NCI-H226 (cell line): ENCODE results near the gene DYNC1H1.
A peak's percentile ranks its signal among the peaks of the same experiment; 100 is the strongest.
"Not testable (repeated sequence)": the region's sequence is repeated elsewhere in the genome, so short reads cannot be mapped to it uniquely, and the experiment has no call there.

Source experiments
- DNase-seq: peaks from one replicate; pipeline ENCODE4 v3.0.0-alpha.2; 2015

DYNC1H1 gene

GRCh38 chr14:102074415-102074964 lies 110.1 kb downstream of the DYNC1H1 start:
- no peak for DNase-seq

- DNase-seq, result no peak
These were observed 110.8 kb downstream of the DYNC1H1 start for GRCh38 chr14:102075155-102075554.

DNA sequence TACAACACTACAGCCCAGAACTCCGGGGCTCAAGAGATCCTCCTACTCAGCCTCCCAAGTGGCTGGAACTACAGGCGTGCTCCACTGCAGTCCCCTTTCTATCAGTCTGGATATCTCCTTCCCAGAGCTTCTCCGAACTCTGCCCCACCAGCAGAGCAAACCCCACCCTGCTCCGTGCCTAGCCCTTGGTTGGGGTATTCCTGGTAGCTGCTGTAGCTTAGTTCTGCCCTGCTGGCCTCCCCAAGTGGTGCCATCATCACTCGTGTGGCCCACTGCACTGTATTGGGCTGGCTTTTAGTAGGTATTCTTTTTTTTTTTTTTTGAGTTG lies 113.0 kb downstream of the DYNC1H1 start:
- no peak for DNase-seq

DNA sequence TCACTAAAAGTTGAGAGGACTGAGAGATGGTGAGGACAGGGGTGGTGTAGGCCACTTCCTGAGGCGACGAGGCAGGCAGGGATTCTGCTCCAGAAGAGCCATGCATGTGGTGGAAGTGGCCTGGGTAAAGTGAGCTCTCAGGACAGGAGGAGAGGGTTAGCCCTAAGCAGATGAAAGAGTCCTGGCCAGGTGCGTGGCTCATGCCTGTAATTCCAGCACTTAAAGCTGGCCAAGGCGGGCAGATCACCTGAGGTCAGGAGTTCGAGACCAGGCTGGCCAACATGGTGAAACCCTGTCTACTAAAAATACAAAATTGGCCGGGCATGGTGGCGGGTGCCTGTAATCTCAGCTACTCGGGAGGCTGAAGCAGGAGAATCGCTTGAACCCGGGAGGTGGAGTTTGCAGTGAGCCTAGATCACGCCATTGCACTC lies 114.0 kb downstream of the DYNC1H1 start:
- DNase-seq, result not testable (repeated sequence)

DNA sequence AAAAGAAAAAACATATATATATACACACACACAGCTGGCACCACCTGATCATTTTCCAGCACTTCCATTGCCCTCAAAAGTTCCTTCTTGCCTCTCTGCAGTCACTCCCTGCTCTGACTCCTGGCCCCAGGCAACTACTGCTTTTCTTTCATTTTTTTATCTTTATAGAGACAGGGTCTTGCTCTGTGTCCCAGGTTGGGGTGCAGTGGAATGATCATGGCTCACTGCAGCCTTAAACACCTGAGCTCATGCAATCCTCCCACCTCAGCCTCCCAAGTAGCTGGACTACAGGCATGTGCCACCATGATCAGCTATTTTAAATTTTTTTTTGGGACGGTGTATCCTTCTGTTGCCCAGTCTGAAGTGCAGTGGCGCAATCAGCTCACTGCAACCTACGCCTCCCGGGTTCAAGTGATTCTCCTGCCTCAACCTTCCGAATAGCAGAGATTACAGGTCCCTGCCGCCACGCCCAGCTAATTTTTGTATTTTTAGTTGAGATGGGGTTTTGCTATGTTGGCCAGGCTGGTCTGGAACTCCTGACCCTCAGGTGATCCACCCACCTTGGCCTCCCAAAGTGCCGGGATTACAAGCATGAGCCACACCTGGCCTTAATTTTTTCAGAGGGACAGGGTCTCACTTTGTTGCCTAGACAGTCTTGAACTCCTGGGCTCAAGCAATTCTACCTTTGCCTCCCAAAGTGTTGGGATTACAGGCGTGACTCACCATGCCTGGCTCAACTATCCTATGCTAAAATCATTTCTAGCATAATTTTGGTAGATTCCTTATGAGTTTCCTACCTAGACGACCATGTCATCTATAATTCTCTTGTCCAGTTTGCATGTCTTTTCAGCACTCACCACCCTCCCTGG lies 114.7 kb downstream of the DYNC1H1 start:
- DNase-seq, result no peak

DNA sequence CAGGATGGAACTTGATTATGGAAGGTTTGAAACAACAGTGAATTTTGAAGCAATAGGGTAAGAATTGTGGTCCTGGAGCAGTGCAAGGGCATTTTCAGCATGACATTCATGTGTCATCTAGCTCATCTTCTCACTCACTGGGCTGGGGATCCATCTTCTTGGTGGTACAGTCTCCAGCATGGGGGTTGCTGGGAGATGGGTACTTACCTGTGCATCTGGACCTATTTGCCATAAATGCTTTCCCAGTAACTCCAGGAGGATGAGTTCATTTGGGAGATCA lies 115.3 kb downstream of the DYNC1H1 start:
- no peak for DNase-seq

DNA sequence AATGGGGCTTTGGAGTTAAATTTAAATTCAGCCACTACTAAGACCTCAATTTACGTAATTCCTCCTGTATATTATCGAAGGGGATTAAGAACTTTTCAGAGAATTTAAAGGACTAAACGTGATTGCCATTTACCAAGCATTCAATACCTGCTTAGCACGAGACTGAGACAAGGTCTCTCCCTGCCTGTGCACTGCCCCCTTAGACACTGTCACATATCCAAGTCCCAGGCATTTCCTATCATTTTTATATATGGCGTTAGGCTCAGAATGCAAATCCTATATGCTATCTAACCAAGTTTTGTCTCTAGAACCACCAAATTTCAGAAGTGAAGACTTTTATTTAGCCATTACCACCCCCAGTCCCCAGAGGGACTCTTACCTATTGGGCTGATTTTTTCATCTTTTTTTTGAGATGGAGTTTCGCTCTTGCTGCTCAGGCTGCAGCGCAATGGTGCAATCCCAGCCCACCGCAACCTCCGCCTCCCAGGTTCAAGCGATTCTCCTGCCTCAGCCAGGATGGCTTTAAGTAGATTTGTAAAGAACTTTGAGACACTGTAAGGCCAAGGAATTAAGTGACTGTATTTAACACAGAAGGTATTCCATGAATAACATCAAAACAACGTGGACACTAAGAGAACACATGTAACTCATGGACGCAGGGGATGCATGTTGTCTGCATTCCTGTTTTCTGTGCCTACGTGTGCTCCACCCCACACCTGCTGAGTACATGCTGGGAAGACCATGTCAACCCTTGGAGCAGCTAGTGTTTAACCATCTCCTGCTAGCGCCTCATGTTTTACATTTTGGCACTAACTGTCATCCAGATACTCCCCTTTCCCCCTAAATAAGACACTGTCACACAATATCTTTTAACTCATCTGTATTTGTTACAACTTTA lies 116.1 kb downstream of the DYNC1H1 start:
- no peak for DNase-seq

- DNase-seq, result no peak
These were observed 117.1 kb downstream of the DYNC1H1 start for GRCh38 chr14:102081231-102082080.

DNA sequence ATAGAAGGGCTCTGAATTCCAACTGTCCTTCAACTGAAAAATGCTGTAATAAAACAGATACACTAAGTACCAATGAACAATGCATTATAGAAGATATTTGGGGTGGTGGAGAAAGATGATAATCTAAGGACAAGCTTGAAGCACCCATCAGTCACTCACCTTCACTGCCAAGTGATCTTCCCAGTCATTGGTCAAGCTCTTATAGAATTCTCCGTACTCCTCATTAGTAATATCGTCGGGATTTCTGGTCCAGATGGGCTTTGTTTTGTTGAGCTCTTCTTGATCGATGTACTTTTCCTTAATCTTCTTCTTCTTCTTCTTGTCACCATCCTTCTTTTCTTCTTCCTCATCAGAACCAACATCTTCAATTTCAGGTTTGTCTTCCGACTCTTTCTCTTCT lies 120.1 kb downstream of the DYNC1H1 start:
- not testable (repeated sequence) for DNase-seq

DNA sequence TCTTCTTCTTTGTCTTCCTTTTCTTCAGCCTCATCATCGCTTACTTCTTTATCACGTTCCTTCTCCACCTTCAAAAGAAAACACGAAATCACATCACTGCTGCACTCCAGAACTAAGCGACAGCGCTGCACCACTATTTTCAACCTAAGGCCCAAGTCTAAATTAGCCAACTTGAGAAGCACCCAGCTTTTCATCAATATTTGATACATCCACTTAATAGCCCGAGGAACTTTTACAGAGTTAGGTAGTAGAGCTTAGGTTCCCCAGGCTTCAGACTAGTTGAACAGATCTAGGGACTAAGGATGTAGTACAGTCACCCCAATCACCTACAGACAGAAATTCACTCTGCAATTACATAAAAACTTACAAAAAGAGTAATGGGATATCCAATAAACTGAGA lies 120.6 kb downstream of the DYNC1H1 start:
- DNase-seq, result no peak

- no peak for DNase-seq
These were observed 121.1 kb downstream of the DYNC1H1 start for GRCh38 chr14:102085488-102085887.

- DNase-seq, result peak; percentile 19
These were observed 121.8 kb downstream of the DYNC1H1 start for GRCh38 chr14:102085948-102086708.

DNA sequence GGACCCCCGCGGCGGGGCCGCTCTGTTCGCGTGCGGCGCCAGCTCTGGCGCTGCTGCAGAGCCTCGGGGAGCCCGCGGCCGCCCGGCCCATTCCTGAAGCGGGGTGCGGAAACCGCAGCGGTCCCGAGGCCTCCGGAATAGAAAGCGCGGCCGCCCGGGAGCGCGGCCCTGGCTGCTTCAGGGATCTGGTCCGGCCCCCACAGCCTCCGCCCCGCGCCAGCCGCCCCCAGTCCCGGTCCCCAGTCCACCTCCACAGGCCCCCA lies 122.3 kb downstream of the DYNC1H1 start:
- DNase-seq, result no peak

DNA sequence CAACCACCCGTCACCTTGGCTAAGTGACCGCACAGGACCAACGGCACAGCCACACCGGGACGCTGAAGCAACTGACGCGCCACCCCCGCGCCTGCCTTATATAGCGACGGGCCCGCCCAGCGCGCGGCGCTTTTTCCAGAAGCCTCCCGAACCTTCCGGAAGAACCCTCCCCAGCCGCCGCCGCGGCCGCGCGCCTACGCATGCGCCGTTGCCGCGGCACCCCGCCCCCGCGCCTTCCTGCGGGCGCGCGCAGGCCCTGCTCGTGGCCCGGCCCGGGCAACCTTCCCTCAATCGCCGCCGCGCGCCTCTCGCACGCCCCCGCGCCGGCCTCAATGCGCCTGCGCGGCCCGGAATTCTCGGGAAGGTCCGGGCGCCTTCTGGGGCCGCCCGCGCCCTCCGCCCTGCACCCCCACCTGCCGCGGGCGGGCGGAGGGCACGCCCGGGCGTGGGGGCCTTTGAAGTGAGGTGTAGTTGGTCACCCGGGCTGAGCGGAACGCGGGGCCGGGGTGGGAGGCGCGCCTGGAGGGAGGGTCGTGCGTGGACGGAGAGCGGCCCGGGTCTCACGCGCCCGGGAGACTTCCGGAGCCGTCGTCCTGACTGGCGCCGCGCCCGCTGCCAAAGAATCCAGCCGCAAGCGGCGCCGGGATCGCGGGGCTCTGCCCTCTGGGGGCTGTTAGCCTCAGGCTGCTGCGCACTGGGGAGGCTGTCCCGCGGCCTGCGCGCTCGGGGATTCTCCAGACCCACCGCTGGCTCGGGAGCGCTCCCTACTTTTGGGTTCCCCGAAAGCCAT lies 122.8 kb downstream of the DYNC1H1 start, which contains the start of gene HSP90AA1:
TSS of gene HSP90AA1 (minus strand) at position 73 of the 790 bp plus-strand sequence. CDS start 666 bp downstream, outside the sequence.
- peak; percentile 87 for DNase-seq

- DNase-seq, result no peak
These were observed 123.3 kb downstream of the DYNC1H1 start for GRCh38 chr14:102087762-102088011.

DNA sequence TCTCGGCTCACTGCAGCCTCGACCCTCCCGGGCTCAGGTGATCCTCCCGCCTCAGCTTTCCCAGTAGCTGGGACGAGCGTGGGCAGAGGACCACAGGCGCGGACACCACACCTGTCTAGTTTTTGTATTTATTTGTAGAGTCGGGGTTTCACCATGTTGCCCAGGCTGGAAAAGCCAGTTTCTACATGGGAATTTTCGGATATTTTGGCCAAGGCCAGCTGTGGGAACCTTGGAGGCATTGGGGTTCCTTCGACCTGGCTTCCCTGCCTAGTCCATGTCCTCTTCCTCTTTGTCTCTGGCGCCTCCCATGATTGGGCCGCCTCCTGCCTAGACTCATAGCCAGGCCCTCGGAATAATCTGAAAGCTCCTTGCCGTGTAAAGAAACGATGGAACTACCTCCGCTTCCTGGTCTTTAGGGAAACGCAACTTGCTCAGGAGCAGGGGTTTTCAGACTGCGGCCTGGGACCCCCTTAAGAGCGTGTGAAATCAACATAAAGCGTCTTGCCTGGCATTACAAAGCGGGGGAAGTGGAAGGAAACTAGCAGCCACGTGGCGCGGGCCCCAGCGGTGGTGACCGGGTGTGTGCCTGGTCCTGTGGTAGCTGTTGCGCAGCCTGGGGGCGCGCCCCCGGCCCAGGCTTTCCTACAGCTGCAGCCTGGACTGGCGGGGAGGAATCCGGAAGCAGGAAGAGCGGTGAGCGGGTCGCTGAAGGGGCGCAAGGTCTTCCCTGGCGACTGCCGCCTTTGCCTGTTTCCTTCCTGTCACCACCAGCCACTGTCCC lies 123.8 kb downstream of the DYNC1H1 start:
- no peak for DNase-seq

- DNase-seq, result no peak
These were observed 125.4 kb downstream of the DYNC1H1 start for GRCh38 chr14:102089621-102090343.

DNA sequence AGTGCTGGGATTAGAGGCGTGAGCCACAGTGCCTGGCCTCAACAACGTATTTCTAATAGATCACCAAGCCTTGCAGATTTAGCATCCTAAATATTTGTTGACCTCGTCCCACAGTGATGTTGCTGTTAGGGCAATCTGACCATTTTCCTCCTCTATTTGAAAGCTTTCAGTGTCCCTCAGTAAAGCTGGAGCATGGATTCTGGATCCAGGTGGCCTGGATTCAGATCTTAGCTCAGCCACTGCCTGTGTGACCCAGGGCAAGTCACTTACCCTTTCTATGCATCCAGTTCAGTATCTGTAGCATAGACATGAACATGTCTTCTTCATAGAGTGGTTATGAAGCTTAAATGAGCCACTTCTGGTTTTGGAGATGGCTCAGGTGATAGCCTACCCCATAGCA lies 126.3 kb downstream of the DYNC1H1 start:
- DNase-seq, result no peak

DNA sequence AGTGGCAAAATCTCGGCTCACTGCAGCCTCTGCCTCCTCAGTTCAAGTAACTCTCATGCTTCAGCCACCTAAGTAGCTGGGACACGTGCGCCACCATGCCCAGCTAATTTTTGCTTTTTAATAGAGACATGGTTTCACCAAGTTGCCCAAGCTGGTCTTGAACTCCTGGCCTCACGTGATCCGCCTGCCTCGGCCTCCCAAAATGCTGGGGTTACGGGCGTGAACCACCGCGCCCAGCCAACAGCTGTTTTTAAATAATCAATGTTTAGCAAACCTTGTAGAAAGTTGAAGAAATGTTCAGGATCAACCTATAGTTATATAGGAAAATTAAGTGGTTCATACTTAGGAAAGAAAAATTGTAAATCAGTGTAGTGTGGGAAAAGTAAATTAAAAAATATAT lies 128.4 kb downstream of the DYNC1H1 start:
- DNase-seq, result no peak

- DNase-seq, result no peak
These were observed 129.7 kb downstream of the DYNC1H1 start for GRCh38 chr14:102094101-102094500.
